ENCODE measurements around the gene HOMER1. TPM values are rescaled to one million over a fixed set of nuclear protein-coding genes. Genes with fewer than 3 reads are reported as not detected.
"Not testable (repeated sequence)": the region's sequence is repeated elsewhere in the genome, so short reads cannot be mapped to it uniquely, and the experiment has no call there.

HOMER1 gene
- total RNA-seq, 1 donor from 2014 or later: 174 TPM

- no peak for DNase-seq
These were observed 3.1 kb upstream of the HOMER1 start for GRCh38 chr5:79516986-79517385.

DNA sequence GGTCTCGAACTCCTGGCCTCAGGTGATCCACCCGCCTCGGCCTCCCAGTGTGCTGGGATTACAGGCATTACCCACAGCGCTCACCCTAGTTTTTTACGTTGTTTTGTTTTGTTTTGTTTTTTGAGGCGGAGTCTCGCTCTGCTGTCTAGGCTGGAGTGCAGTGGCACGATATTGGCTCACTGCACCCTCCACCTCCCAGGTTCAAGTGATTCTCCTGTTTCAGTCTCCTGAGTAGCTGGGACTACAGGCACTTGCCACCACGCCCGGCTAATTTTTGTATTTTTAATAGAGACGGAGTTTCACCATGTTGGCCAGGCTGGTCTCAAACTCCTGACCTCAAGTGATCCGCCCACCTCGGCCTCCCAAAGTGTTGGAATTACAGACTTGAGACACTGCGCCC, 2.4 kb upstream of the HOMER1 start:
- not testable (repeated sequence) for DNase-seq

- DNase-seq: peak; percentile 89
These were observed 614 bp upstream of the HOMER1 start for GRCh38 chr5:79514391-79515105.

DNA sequence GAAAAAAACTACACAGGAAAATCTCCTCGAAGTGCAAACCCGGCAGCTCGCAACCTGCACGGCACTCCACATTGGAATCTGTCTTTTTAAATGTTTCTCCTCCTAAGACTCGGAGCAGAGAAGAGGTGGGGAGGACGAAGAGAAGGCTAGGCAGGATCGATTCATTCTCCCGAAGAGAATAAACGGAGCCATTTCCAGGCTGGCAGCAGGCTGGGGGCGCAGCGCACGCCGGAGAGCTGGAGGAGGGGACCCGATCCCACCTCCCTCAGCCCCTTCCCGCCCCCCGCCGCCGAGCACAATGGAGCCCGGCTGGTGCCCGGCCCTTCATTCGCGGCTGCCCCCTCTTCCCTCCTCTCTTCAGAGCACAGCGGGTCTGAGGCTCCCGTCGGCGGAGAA, 628 bp downstream of the HOMER1 start:
- DNase-seq: peak; percentile 51

DNA sequence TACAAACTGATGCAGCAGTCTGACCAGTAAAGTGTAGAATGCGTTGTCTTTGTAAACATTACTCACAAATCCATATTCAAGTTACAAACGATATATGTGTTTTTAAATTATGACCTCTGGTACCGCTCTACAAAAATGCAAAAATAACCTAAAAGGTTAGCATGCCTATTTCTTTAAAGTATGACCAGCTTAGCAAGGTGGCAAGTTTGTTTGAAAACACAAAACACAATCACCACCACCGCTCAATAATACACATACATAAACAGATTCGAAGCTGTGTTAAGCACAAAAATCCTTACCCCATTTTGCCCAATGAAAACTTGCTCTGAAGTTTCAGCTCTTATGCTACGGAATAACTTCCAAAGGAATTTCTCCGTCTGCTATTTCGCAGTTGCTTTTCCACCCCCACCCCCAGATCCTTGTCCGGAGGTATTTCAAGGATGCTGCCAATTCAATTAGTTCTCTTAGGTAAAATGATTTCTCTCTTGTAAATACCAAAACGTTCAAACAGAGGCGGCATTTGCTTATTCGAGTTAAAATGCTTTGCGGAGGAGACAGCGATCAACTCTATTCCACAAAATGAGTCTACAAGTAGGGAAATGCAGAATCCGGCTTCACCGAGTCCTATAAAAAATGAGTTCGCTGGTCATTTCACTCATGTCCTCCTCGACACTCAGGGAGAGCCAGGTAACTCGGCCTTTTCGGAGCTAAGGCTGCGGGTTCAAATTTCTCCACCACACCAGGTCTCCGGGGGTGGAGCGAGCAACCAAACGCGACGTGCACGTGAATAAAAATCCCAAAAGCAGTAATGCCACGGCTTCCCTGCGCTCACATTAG, 1.2 kb downstream of the HOMER1 start:
- no peak for DNase-seq

- DNase-seq: no peak
These were observed 1.9 kb downstream of the HOMER1 start for GRCh38 chr5:79512049-79512448.

DNA sequence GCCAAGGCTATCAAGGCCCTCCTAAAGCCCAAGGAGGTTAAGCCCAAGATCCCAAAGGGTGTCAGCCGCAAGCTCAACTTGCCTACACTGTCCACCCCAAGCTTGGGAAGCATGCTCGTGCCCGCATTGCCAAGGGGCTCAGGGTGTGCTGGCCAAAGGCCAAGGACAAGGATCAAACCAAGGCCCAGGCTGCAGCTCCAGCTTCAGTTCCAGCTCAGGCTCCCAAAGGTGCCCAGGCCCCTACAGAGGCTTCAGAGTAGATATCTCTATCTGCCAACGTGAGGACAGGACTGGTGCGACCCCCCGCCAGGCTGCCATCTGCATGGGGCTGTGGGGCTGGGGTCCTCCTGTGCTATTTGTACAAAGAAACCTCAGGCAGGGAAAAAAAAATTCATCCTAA, 3.3 kb downstream of the HOMER1 start:
- DNase-seq: no peak

GRCh38 chr5:79509244-79509885, 4.6 kb downstream of the HOMER1 start:
- no peak for DNase-seq

- DNase-seq: no peak
These were observed 5.1 kb downstream of the HOMER1 start for GRCh38 chr5:79508794-79509193.

DNA sequence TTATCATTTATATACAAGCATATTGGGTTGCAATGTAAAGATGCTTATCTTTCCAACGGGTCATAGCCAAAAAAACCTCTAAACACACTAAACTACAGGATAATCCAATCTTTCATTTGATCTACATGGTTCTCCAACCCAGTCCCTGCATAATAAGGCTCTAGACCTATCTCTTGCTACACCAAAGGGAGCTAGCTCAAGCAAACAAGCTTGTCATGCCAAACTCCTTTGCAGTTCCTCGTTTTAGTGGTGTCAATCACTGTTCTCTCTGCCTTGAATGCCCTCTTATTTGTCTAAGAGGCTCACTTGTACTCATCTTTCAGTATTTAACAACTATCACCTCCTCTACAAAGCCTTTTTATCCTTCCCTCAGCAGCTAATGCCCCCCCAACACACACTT, 5.6 kb downstream of the HOMER1 start:
- no peak for DNase-seq

DNA sequence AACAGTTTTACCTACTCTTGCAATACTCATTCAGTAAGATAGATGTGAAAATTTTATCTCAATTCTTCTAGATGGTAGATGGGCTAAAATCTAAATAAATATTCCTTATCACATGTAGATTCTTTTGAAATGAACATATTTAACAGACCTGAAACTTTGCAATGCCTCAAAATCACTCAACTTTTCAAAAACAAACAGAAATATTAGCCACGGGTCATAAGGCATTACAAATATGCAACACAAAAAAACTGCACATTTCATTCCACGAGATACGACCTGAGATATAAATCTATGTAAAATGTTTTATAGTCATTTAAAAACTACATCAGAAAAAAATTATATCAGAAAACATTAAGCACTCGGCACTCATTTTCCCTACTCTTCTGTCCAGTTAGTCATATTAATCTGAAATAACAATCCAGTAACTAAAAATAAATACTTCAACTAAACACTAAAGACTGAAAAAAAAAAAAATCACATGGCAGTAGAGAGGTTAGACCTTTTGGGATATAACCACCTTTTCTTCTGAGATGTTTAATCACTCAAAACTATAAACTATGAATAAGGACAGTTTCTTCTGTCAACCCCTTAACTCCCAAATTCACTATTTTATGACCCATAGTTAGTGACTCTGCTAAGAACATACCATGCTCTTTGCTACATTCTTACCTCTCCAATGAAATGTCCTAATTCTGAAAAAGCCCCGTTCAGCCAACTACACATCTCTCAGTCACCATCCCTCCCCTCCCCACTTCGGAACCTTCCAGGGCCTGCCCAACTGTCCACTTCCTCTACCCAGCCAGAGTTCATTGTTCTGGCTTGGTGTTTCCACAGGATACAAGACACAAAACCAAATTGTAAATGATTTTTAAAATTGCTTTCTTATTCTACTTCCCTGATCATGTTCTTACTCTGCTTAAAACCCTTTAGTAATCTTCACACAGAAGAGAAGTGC, 6.4 kb downstream of the HOMER1 start:
- no peak for DNase-seq

DNA sequence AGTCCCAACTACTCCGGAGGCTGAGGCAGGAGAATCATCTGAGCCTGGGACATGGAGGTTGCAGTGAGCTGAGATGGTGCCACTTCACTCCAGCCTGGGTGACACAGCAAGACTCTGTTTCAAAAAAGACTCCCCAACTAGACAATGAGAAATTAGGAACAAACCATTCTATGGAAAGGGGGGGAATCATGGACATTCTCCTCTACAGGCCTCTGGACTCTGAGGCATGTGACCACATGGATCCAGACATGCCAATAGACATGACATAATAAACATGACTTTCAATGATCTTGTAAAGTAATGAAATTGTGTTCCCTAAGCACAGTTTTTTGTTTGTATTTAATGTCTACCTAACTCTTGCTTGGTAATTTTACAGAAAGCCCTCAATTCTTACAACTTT, 8.8 kb downstream of the HOMER1 start:
- DNase-seq: no peak

- no peak for DNase-seq
These were observed 10.0 kb downstream of the HOMER1 start for GRCh38 chr5:79503794-79504495.

GRCh38 chr5:79499640-79500273, 14.2 kb downstream of the HOMER1 start:
- DNase-seq: no peak

DNA sequence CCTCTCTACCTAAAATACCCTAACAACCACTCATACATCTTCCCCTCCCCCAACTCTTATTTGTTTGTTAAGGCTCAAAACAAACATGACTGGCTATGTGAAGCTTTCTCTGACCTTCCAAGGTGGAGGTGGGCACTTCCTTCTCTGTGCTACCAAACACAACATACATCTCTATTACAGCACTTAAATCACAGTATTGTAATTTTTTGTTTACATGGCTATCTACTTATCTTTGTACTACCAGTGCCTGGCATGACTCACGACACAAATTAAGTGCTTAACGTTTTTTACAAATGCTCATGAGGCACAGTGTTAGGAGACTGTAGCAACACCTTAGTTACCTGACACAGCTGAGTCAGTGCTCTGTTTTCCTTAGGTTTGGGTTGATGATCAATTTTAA, 18.6 kb downstream of the HOMER1 start:
- no peak for DNase-seq

GRCh38 chr5:79493596-79494345, 20.2 kb downstream of the HOMER1 start:
- DNase-seq: no peak

GRCh38 chr5:79491690-79492317, 22.1 kb downstream of the HOMER1 start:
- no peak for DNase-seq

DNA sequence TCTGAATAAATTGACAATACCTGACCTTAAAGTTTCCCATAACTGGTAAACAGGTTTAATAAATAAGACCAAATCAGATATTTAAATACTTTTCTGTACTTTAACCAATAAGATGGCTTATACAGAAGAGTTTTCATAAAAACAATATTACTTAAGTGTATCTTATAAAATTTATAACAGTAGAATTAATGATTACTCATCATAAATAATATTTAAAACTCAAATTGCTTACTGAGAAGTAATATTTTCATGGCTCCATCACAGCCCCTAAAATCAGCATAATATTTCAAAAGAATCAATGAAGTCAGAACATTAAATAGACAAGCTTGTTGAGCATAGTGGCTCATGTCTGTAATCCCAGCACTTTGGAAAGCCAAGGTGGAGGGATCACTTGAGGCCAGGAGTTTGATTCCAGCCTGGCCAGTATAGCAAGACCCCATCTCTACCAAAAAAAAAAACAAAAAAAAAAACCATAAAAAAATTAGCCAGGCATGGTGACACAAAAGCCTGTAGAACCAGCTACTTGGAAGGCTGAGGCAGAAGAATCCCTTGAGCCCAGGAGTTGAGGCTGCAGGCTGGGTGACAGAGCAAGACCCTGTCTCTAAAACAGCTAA, 23.5 kb downstream of the HOMER1 start:
- no peak for DNase-seq

GRCh38 chr5:79489773-79490172, 24.2 kb downstream of the HOMER1 start:
- no peak for DNase-seq
